Calu3 (cell line): ENCODE data around the gene PRKX. TPM values are rescaled to one million over a fixed set of nuclear protein-coding genes. Genes with fewer than 3 reads are reported as not detected.
A peak's percentile ranks its signal among the peaks of the same experiment; 100 is the strongest.
"Not testable (repeated sequence)": the region's sequence is repeated elsewhere in the genome, so short reads cannot be mapped to it uniquely, and the experiment has no call there.

ENCODE experiments used
- BruUV-seq: library from RNA; stranded (reverse); fragments of 400-500 nt; replicated peaks from 2 replicates; lab custom pipeline; 2021; lab: Mats Ljungman, UMichigan
- CTCF ChIA-PET: fragments of 300-600 bp; sonication (Branson Sonifier 250); formaldehyde crosslinking; loops from one replicate; lab custom pipeline; 2022; ENCODE audit warnings: antibody characterized with exemption; lab: Charles Lee
- DNase-seq: peaks from one replicate; pipeline ENCODE4 v3.0.0; 2022
- H3K27ac Mint-ChIP-seq: one replicate; pipeline ENCODE4 v1.8.0; 2022; ENCODE audit warnings: mixed read lengths; ENCODE audit not compliant: unreplicated experiment
- H3K27me3 Mint-ChIP-seq: one replicate; pipeline ENCODE4 v1.8.0; 2022; ENCODE audit warnings: mixed read lengths; ENCODE audit not compliant: unreplicated experiment
- H3K36me3 Mint-ChIP-seq: one replicate; pipeline ENCODE4 v1.8.0; 2022; ENCODE audit warnings: mild to moderate bottlenecking, moderate library complexity, mixed read lengths; ENCODE audit not compliant: insufficient read depth, unreplicated experiment
- H3K4me1 Mint-ChIP-seq: one replicate; pipeline ENCODE4 v1.8.0; 2022; ENCODE audit warnings: mild to moderate bottlenecking, low read depth, mixed read lengths; ENCODE audit not compliant: unreplicated experiment
- H3K4me3 Mint-ChIP-seq: one replicate; pipeline ENCODE4 v1.8.0; 2022; ENCODE audit warnings: mild to moderate bottlenecking, low read depth, moderate library complexity, mixed read lengths; ENCODE audit not compliant: unreplicated experiment
- H3K9me3 Mint-ChIP-seq: one replicate; pipeline ENCODE4 v1.8.0; 2022; ENCODE audit warnings: low read depth, mixed read lengths; ENCODE audit not compliant: unreplicated experiment
- intact Hi-C: fragments of 100-400 bp; cut with micrococcal nuclease; formaldehyde crosslinking; loops from one replicate; pipeline ENCODE4 v1.10.0; 2022; ENCODE audit not compliant: unreplicated experiment
- total RNA-seq: library from RNA; stranded (reverse); gene quantifications from 2 replicates; pipeline ENCODE4 v1.2.3, GENCODE V29; 2022
- TF ChIP-seq, protein P1 (sequence below): fragments of 200-600 bp; IDR thresholded peaks from one replicate; pipeline ENCODE4 v1.8.0; 2022; ENCODE audit warnings: antibody characterized with exemption; ENCODE audit not compliant: unreplicated experiment

PRKX gene
- total RNA-seq, 1 experiment from 2014 or later: 25.7 TPM

GRCh38 chrX:3648084-3648483, 65.4 kb downstream of the PRKX start:
- no peak overlapping the region for H3K27ac Mint-ChIP-seq
- intact Hi-C loops: no loop called here
- CTCF ChIA-PET: interaction anchor here (0.7 to 0.9 kb wide), 2 partner anchors 14 to 512 kb away, joined by 4 to 5 read pairs; no protein-coding TSS in a partner anchor
- H3K27me3 Mint-ChIP-seq: no peaks in the 10 kb centered on the region
- TF ChIP-seq, protein P1, sequence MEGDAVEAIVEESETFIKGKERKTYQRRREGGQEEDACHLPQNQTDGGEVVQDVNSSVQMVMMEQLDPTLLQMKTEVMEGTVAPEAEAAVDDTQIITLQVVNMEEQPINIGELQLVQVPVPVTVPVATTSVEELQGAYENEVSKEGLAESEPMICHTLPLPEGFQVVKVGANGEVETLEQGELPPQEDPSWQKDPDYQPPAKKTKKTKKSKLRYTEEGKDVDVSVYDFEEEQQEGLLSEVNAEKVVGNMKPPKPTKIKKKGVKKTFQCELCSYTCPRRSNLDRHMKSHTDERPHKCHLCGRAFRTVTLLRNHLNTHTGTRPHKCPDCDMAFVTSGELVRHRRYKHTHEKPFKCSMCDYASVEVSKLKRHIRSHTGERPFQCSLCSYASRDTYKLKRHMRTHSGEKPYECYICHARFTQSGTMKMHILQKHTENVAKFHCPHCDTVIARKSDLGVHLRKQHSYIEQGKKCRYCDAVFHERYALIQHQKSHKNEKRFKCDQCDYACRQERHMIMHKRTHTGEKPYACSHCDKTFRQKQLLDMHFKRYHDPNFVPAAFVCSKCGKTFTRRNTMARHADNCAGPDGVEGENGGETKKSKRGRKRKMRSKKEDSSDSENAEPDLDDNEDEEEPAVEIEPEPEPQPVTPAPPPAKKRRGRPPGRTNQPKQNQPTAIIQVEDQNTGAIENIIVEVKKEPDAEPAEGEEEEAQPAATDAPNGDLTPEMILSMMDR: no peak
- DNase-seq: no peak
- BruUV-seq: no TSS peak
- no peak overlapping the region for H3K4me3 Mint-ChIP-seq
- H3K36me3 Mint-ChIP-seq: no peaks in the 10 kb centered on the region
- no peaks in the 10 kb centered on the region for H3K4me1 Mint-ChIP-seq
- H3K9me3 Mint-ChIP-seq: no peaks in the 10 kb centered on the region

DNA sequence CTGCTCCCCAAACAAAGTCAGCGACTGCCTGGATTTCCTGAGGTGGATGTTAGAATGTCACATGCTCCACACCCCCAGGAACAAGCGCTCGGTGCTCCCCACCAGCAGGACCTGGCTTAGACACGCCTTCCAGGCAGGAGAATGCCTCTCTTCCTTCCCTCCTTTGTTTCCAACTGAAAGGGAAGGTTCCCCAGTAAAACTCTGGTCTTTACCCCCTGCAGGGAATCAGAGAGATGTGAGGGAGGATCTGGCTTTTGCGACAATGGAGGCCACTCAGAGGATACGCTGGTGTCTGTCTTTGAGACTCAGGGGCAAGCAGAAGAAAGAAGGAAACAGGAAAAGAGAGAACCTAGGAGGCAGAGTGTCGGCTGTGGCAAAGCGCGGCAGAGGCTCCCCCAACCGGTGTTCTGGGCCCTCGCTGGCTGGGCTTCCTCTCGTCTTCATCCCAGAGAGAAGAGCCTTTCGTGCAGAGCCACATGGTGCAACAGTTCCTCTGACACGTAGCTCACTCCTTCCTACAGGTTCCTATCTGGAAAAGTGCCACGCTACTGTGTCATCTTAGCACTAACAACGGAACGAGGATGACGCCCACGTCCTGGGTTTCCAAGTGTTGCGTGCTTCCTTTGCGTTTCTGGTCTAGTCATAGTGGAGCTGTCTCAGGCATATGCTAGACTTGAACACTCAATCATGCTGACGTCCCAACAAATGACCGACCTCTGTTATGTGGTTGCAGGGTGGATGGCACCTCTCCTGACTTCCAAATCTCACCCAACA, 73.4 kb downstream of the PRKX start:
- H3K36me3 Mint-ChIP-seq, H3K27ac Mint-ChIP-seq, H3K27me3 Mint-ChIP-seq, H3K4me1 Mint-ChIP-seq, CTCF ChIA-PET, H3K4me3 Mint-ChIP-seq, DNase-seq, H3K9me3 Mint-ChIP-seq, BruUV-seq: not testable (repeated sequence)
- intact Hi-C loops: loop anchor here (10.0 kb wide), 1 partner anchor 605 kb away; no protein-coding TSS in a partner anchor

- no peak for DNase-seq
- Mint-ChIP-seq H3K27ac (no peak overlapping the region), H3K4me1 (no peaks in the 10 kb centered on the region), H3K27me3 (no peaks in the 10 kb centered on the region), H3K36me3 (no peaks in the 10 kb centered on the region), H3K9me3 (no peaks in the 10 kb centered on the region), H3K4me3 (no peak overlapping the region)
- CTCF ChIA-PET: no interaction called here
- TF ChIP-seq, protein P1: no peak
- no TSS peak for BruUV-seq
- intact Hi-C loops: loop anchor here (10.0 kb wide), 1 partner anchor 604 kb away; no protein-coding TSS in a partner anchor
Observed at GRCh38 chrX:3639236-3639635, 74.2 kb downstream of the PRKX start.

- no peaks in the 10 kb centered on the region for H3K36me3 Mint-ChIP-seq
- CTCF ChIA-PET: interaction anchor here (0.7 to 1.0 kb wide), 2 partner anchors 89 to 521 kb away, joined by 5 to 8 read pairs; no protein-coding TSS in a partner anchor
- TF ChIP-seq, protein P1: peak; percentile 35
- H3K9me3 Mint-ChIP-seq: no peaks in the 10 kb centered on the region
- no peaks in the 10 kb centered on the region for H3K27me3 Mint-ChIP-seq
- peak; percentile 43 for DNase-seq
- H3K27ac Mint-ChIP-seq: no peak overlapping the region
- no peak overlapping the region for H3K4me3 Mint-ChIP-seq
- intact Hi-C loops: loop anchor here (1.0 to 10.0 kb wide), 2 partner anchors 521 to 604 kb away; no protein-coding TSS in a partner anchor
- BruUV-seq: no TSS peak
- H3K4me1 Mint-ChIP-seq: no peaks in the 10 kb centered on the region
Observed at GRCh38 chrX:3638280-3638873, 75.1 kb downstream of the PRKX start.
